Activated T-helper 17 cell treated with anti-CD3 and anti-CD28 coated beads, Interleukin-2, amount 50 U/mL, for 72 hours (primary cell): ENCODE results near the gene CRTC1. TPM values are rescaled to one million over a fixed set of nuclear protein-coding genes. Genes with fewer than 3 reads are reported as not detected.

Experiments
- ATAC-seq: fragments of 150-1000 bp; cut with Tn5 transposase; replicated peaks from 2 replicates; pipeline ENCODE4 v1.10.0; 2021; ENCODE audit warnings: mild to moderate bottlenecking, moderate library complexity
- H3K27ac Mint-ChIP-seq: one replicate; pipeline ENCODE4 v1.8.0; 2022; ENCODE audit warnings: mixed read lengths
- H3K27me3 Mint-ChIP-seq: one replicate; pipeline ENCODE4 v1.8.0; 2022; ENCODE audit warnings: mixed read lengths
- H3K36me3 Mint-ChIP-seq: one replicate; pipeline ENCODE4 v1.8.0; 2022; ENCODE audit warnings: low read depth, mild to moderate bottlenecking, mixed read lengths
- H3K4me1 Mint-ChIP-seq: one replicate; pipeline ENCODE4 v1.8.0; 2022; ENCODE audit warnings: mixed read lengths
- H3K4me3 Mint-ChIP-seq: one replicate; pipeline ENCODE4 v1.8.0; 2022; ENCODE audit warnings: mild to moderate bottlenecking, mixed read lengths
- H3K9me3 Mint-ChIP-seq: one replicate; pipeline ENCODE4 v1.8.0; 2022; ENCODE audit warnings: mixed read lengths
- total RNA-seq, 2 donors: library from RNA; stranded (reverse); gene quantifications; one replicate each; pipeline ENCODE4 v1.2.3, GENCODE V29; 2022

The CRTC1 gene
- total RNA-seq, 2 donors from 2014 or later: 7.8 to 13.6 TPM

GRCh38 chr19:18774107-18774506, 90.6 kb downstream of the CRTC1 start:
- Mint-ChIP-seq H3K9me3 (no peaks in the 10 kb centered on the region), H3K27me3 (no peaks in the 10 kb centered on the region), H3K36me3 (no peaks in the 10 kb centered on the region), H3K4me1 (no peaks in the 10 kb centered on the region), H3K27ac (no peak overlapping the region), H3K4me3 (no peak overlapping the region)
- no peak for ATAC-seq

GRCh38 chr19:18774782-18775444, 91.4 kb downstream of the CRTC1 start:
- no peak for ATAC-seq
- no peaks in the 10 kb centered on the region for H3K9me3 Mint-ChIP-seq
- H3K36me3 Mint-ChIP-seq: no peaks in the 10 kb centered on the region
- no peaks in the 10 kb centered on the region for H3K27me3 Mint-ChIP-seq
- H3K27ac Mint-ChIP-seq: no peak overlapping the region
- no peak overlapping the region for H3K4me3 Mint-ChIP-seq
- H3K4me1 Mint-ChIP-seq: no peaks in the 10 kb centered on the region

- Mint-ChIP-seq H3K27me3 (no peaks in the 10 kb centered on the region), H3K9me3 (no peaks in the 10 kb centered on the region), H3K27ac (no peak overlapping the region), H3K4me1 (no peaks in the 10 kb centered on the region), H3K4me3 (no peak overlapping the region), H3K36me3 (no peaks in the 10 kb centered on the region)
- ATAC-seq: no peak
Observed at GRCh38 chr19:18775586-18776287, 92.3 kb downstream of the CRTC1 start.

- Mint-ChIP-seq H3K27ac (no peak overlapping the region), H3K9me3 (no peaks in the 10 kb centered on the region), H3K27me3 (no peaks in the 10 kb centered on the region), H3K4me1 (no peaks in the 10 kb centered on the region), H3K4me3 (no peak overlapping the region), H3K36me3 (no peaks in the 10 kb centered on the region)
- ATAC-seq: no peak
Observed at GRCh38 chr19:18776288-18776594, 92.8 kb downstream of the CRTC1 start.

GRCh38 chr19:18776736-18777135, 93.3 kb downstream of the CRTC1 start:
- Mint-ChIP-seq H3K27me3 (no peaks in the 10 kb centered on the region), H3K9me3 (no peaks in the 10 kb centered on the region), H3K27ac (no peak overlapping the region), H3K4me3 (no peak overlapping the region), H3K36me3 (no peaks in the 10 kb centered on the region), H3K4me1 (no peaks in the 10 kb centered on the region)
- ATAC-seq: peak; percentile 64

GRCh38 chr19:18777301-18778075, 94.0 kb downstream of the CRTC1 start:
- Mint-ChIP-seq H3K27ac (no peak overlapping the region), H3K27me3 (no peaks in the 10 kb centered on the region), H3K4me3 (no peak overlapping the region), H3K36me3 (no peaks in the 10 kb centered on the region), H3K9me3 (no peaks in the 10 kb centered on the region), H3K4me1 (no peaks in the 10 kb centered on the region)
- ATAC-seq: no peak

GRCh38 chr19:18778076-18778389, 94.6 kb downstream of the CRTC1 start:
- H3K27ac Mint-ChIP-seq: no peak overlapping the region
- H3K4me1 Mint-ChIP-seq: no peaks in the 10 kb centered on the region
- H3K9me3 Mint-ChIP-seq: no peaks in the 10 kb centered on the region
- H3K36me3 Mint-ChIP-seq: no peaks in the 10 kb centered on the region
- no peak overlapping the region for H3K4me3 Mint-ChIP-seq
- no peak for ATAC-seq
- H3K27me3 Mint-ChIP-seq: no peaks in the 10 kb centered on the region

- H3K4me3 Mint-ChIP-seq: no peak overlapping the region
- no peak overlapping the region for H3K27ac Mint-ChIP-seq
- no peaks in the 10 kb centered on the region for H3K36me3 Mint-ChIP-seq
Observed at GRCh38 chr19:18778826-18779495, 95.5 kb downstream of the CRTC1 start.

GRCh38 chr19:18780081-18780480, 96.6 kb downstream of the CRTC1 start:
- H3K36me3 Mint-ChIP-seq: no peaks in the 10 kb centered on the region
- H3K4me1 Mint-ChIP-seq: no peaks in the 10 kb centered on the region
- no peaks in the 10 kb centered on the region for H3K9me3 Mint-ChIP-seq
- H3K27me3 Mint-ChIP-seq: peaks cover 6% of the 10 kb centered on the region
- ATAC-seq: no peak
- H3K27ac Mint-ChIP-seq: no peak overlapping the region
- no peak overlapping the region for H3K4me3 Mint-ChIP-seq

More at GRCh38 chr19:18778826-18779495, 95.5 kb downstream of the CRTC1 start:
- no peaks in the 10 kb centered on the region for H3K27me3 Mint-ChIP-seq
- H3K9me3 Mint-ChIP-seq: no peaks in the 10 kb centered on the region
- no peaks in the 10 kb centered on the region for H3K4me1 Mint-ChIP-seq
- ATAC-seq: no peak

- H3K27ac Mint-ChIP-seq: no peak overlapping the region
- ATAC-seq: no peak
- H3K27me3 Mint-ChIP-seq: peaks cover 8% of the 10 kb centered on the region
- H3K36me3 Mint-ChIP-seq: no peaks in the 10 kb centered on the region
- H3K9me3 Mint-ChIP-seq: no peaks in the 10 kb centered on the region
- H3K4me1 Mint-ChIP-seq: peaks cover 4% of the 10 kb centered on the region
- no peak overlapping the region for H3K4me3 Mint-ChIP-seq
Observed at GRCh38 chr19:18780631-18781030, 97.2 kb downstream of the CRTC1 start.

GRCh38 chr19:18781047-18781600, 97.6 kb downstream of the CRTC1 start:
- peaks cover 12% of the 10 kb centered on the region for H3K27me3 Mint-ChIP-seq
- ATAC-seq: no peak
- H3K27ac Mint-ChIP-seq: no peak overlapping the region
- H3K4me1 Mint-ChIP-seq: peaks cover 4% of the 10 kb centered on the region
- H3K4me3 Mint-ChIP-seq: no peak overlapping the region
- no peaks in the 10 kb centered on the region for H3K9me3 Mint-ChIP-seq
- H3K36me3 Mint-ChIP-seq: no peaks in the 10 kb centered on the region

- H3K27ac Mint-ChIP-seq: no peak overlapping the region
- ATAC-seq: no peak
- no peaks in the 10 kb centered on the region for H3K36me3 Mint-ChIP-seq
- peaks cover 16% of the 10 kb centered on the region for H3K27me3 Mint-ChIP-seq
- no peaks in the 10 kb centered on the region for H3K9me3 Mint-ChIP-seq
- H3K4me1 Mint-ChIP-seq: peaks cover 4% of the 10 kb centered on the region
- H3K4me3 Mint-ChIP-seq: no peak overlapping the region
Observed at GRCh38 chr19:18781885-18782527, 98.5 kb downstream of the CRTC1 start.

GRCh38 chr19:18782559-18783225, 99.2 kb downstream of the CRTC1 start:
- no peak overlapping the region for H3K4me3 Mint-ChIP-seq
- H3K9me3 Mint-ChIP-seq: no peaks in the 10 kb centered on the region
- peaks cover 4% of the 10 kb centered on the region for H3K4me1 Mint-ChIP-seq
- peaks cover 21% of the 10 kb centered on the region for H3K27me3 Mint-ChIP-seq
- no peaks in the 10 kb centered on the region for H3K36me3 Mint-ChIP-seq
- ATAC-seq: no peak
- no peak overlapping the region for H3K27ac Mint-ChIP-seq
